ENCODE results near the gene LRFN4.

LRFN4 gene

DNA sequence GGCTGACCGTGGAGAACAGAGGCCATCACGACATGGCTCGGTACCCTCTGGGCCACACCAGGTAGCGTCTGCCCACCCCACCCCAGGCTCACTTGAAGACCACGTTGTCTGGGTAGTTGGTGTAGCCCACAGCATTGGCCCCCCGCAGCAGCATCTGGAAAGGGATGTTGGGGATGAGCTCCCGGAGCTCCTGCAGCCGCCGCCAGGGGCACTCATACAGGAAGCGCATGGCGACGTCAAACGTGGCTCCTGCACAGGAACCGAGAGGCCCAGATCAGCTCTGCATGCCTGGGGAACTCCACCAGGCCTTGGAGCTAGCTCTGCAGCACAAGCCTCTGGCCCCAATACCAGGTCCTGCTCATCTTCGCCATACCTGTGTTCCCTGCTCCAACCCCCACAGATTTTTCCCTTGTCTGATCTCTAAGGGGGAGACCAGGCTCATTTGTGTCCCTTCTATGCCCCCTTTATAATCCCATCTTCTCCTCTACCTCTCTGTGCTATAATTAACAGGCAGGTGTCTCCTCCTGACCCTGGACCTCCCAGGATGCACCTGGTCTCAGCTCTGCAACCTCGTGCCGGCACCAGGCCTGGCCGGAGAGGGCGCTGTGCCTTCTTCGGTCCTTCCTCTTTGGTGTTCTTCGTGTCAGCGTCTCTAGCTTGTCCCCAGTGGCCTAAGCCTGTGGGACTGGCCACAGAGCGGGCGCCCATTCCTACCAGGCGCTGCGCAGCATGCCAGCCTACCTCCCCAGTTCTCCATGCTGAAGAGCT is 5.0 kb upstream of the LRFN4 start:
- Mint-ChIP-seq H3K9me3 (no peaks in the 10 kb centered on the region), H3K27ac (peak overlapping the region in 1 of 2 donors; percentile 37), H3K4me3 (peak overlapping the region; percentile 3 to 4), H3K27me3 (no peaks in the 10 kb centered on the region), H3K4me1 (peaks cover 20% of the 10 kb centered on the region)
- DNase-seq: no peak
- no peak for ATAC-seq

DNA sequence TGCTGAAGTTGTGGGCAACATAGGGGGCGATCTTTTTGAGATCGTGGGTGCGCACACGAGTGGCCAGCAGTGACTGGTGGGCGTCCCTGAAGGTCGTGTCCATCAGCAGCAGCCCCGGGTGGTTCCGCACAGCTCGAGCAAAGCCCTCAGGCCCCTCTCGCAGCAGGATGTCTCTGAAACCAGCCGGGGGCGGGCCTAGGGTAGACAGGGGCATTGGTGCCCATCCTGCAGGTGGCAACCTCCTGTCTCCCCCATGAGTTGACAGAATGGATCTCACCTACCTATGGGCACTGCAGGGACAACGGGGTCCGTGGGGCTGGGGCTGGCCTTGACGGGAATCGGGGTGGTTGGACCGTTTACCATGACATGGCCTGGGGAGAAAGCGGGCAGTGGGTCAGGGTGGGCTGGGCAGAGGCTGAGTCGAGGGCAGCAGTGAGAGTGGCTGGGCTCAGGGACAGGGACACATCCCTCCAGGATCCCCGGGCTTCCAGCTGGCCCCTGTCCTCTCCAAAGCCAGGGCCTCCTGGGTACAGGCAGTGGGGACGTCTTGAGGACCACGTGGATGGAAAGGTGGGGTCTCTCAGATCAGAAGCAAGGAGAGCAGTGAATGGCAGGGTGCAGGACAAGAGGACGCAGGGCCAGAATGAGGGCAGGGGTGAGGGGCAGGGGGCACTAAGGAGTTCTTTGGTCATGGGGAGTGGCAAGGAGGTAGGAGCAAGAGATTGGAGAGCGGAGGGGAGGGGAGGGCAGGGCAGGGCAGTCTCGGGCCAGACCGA is 4.2 kb upstream of the LRFN4 start:
- H3K9me3 Mint-ChIP-seq: no peaks in the 10 kb centered on the region
- no peaks in the 10 kb centered on the region for H3K27me3 Mint-ChIP-seq
- peak overlapping the region in 1 of 2 donors; percentile 7 for H3K27ac Mint-ChIP-seq
- H3K4me3 Mint-ChIP-seq: no peak overlapping the region
- DNase-seq (no peak), ATAC-seq (no peak)
- peaks cover 23% of the 10 kb centered on the region for H3K4me1 Mint-ChIP-seq

DNA sequence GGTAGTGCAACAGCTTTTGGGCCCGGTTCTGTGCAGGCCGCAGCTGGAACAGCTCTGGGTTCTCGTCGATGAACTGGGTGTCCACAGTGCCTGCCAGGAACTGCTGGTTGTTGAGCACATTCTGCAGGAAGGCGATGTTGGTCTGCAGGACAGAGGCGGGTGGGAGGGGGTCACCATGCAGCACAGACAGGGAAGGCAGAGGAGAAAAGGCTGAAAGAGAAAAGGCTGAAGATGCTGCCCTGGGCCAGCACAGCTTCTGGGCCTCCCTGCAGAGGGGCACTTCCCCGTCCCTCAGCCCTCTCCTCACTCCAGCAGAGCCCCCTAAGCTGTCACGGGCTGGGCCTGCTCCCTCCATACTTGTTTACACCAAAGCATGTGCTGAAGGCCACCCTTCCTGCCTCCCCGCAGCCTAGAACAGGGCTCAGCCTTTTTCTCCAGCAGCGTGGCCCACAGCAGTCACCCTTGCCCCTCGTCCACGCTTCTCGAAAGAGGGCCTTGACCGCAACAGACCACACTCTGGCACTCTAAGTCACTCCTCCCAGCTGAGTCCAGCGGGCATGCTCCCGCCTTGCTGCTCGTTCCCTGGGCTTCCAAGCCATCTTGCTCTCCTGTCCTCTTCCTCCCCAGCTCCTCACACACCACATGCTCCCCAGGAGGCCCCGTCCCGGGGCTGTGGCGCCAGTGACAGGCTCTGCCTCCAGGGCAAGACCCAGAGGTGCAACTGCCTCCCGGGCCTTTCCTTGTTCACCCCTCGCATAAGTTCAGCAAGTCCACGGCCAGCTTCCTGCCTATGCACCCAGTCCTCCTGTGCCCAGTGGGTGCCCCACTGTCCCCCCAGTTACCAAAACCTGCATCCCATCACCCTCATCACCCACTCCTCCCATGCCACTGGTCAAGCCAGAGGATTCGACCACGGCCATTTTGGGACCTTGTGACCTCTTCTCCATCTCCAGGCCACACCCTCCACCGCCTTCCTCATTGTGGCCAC is 3.3 kb upstream of the LRFN4 start:
- Mint-ChIP-seq H3K27ac (no peak overlapping the region), H3K4me3 (no peak overlapping the region)

DNA sequence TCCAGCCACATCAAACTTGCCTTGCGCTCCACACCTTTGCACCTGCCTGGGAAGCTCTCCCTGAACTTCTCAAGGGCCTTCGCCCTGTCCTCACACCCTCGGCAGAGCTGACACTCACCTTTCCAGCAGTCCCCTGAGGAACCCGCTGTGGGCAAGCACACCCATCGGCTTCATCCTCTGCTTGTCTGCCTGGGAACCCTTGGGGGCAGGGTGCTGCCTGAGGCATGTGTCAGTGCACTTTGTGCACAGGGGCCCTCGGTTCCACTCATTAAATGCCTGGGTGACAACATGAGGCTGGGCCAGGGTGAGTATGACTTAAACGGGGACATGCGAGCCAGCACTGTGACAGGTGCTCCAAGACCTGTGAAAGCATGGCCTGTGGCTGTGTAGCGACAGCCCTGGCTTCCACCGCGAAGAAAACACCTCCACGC is 2.6 kb upstream of the LRFN4 start:
- DNase-seq (no peak), ATAC-seq (no peak)
- H3K4me3 Mint-ChIP-seq: no peak overlapping the region
- H3K9me3 Mint-ChIP-seq: no peaks in the 10 kb centered on the region
- peaks cover 30% of the 10 kb centered on the region for H3K4me1 Mint-ChIP-seq
- no peak overlapping the region for H3K27ac Mint-ChIP-seq
- no peaks in the 10 kb centered on the region for H3K27me3 Mint-ChIP-seq

More for the DNA sequence above, 3.3 kb upstream of the LRFN4 start:
- DNase-seq (no peak), ATAC-seq (no peak)
- Mint-ChIP-seq H3K9me3 (no peaks in the 10 kb centered on the region), H3K4me1 (peaks cover 30% of the 10 kb centered on the region), H3K27me3 (no peaks in the 10 kb centered on the region)

DNA sequence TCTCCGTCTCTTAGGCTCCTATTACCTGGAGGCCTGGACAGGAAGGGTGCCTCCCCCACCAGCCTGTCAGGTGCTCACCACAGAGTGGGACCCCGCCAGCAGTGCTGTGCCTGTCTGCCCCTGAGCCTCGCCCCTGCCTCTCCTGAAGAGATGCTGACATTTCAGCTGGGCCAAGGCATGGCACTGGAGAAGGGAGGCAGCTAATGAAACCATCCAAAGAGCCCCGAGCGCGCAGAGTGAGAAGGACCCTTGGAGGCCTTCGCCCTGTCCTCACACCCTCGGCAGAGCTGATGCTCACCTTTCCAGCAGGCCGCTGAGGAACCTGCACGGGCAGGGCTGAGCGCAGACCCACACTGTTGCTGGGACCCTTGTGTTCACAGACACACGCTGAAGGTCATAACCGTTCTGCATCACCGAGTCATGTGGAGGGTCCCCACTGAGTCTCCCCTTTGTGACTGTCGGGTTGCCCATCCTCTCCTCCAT is 2.1 kb upstream of the LRFN4 start:
- ATAC-seq: no peak
- no peaks in the 10 kb centered on the region for H3K27me3 Mint-ChIP-seq
- H3K27ac Mint-ChIP-seq: no peak overlapping the region
- DNase-seq: no peak
- H3K4me3 Mint-ChIP-seq: peak overlapping the region; percentile 94 to 98
- peaks cover 30% of the 10 kb centered on the region for H3K4me1 Mint-ChIP-seq
- H3K9me3 Mint-ChIP-seq: no peaks in the 10 kb centered on the region

DNA sequence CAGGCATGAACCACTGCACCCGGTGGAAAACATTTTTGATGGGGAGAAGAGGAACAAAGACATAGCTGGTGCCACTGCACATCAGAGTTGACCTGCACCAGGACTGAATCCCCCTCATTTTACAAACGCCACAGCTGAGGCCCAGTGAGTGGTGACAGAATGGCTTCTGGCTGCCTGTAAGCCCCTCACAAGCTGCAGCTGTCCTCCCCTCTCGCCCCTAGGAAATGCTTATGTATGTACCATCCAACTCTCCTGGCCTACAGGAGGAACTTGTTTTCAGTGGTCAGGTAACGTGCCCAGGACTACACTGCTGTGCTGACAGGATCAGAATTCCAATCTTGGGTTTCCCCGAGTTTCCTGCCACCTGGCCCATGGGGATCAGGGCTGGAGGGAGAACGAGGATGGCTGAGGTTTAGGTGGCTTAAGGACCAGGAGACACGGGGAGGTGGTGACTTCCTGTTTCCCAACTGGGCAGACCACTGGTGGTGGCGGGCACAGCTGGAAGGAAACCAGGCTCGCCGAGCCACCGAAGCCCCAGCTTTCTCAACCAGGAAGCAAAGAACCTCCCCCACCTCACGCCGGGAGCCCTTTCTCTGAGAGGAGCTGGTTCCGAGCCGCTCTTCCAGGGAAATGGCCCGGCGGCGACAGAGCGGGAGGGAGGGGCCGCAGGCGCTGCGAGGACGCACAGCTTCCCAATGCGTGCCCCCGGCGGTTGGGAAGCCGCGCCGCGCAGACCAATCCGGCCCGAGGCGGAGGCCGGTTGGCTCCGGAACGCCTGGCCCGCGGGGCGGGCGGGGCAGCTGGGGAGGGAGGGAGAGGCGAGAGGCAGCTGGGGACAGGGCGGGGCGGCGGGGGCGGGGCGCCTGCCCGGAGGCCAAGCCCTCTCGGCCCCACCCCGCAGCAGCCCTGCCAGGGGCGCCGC is 1.0 kb upstream of the LRFN4 start:
- Mint-ChIP-seq H3K27ac (peak overlapping the region; percentile 95 to 98), H3K4me1 (peaks cover 30% of the 10 kb centered on the region), H3K4me3 (peak overlapping the region; percentile 94 to 98), H3K9me3 (no peaks in the 10 kb centered on the region), H3K27me3 (no peaks in the 10 kb centered on the region)
- ATAC-seq: peak; percentile 82
- DNase-seq: peak; percentile 78 to 84

DNA sequence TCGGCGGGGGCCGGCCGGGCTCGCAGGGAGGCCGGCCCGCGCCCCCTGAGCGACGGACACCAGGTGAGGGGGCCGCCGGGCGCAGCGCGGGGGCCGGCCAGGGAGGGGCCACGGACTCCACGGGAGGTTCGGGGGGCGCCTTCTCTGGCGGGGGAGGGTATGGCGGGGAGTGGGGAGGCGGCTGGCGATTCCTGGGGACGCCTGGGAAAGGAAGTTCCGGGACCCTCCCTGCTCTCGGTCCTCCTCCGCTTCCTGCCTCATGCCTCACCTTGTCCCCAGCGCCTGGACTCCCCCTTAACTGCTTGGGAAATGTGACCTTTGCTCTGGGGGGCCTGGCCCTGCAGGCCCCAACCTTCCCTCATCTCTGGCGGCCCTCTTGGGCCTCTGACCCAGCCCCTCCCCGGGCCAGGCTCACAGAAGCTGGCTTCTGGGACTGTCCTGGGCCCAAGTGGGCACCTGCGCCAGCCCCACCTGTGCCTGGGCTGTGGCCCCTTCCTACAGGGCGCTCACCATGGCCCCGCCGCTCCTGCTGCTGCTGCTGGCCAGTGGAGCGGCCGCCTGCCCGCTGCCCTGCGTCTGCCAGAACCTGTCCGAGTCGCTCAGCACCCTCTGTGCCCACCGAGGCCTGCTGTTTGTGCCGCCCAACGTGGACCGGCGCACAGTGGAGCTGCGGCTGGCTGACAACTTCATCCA is 516 bp downstream of the LRFN4 start:
- ATAC-seq (no peak), DNase-seq (no peak)
- H3K4me3 Mint-ChIP-seq: peak overlapping the region; percentile 80 to 88
- H3K4me1 Mint-ChIP-seq: peaks cover 17% of the 10 kb centered on the region
- H3K27me3 Mint-ChIP-seq: no peaks in the 10 kb centered on the region
- H3K9me3 Mint-ChIP-seq: no peaks in the 10 kb centered on the region
- peak overlapping the region in 1 of 2 donors; percentile 52 for H3K27ac Mint-ChIP-seq

DNA sequence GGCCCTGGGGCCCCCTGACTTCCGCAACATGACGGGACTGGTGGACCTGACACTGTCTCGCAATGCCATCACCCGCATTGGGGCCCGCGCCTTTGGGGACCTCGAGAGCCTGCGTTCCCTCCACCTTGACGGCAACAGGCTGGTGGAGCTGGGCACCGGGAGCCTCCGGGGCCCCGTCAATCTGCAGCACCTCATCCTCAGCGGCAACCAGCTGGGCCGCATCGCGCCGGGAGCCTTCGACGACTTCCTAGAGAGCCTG is 992 bp downstream of the LRFN4 start:
- peaks cover 17% of the 10 kb centered on the region for H3K4me1 Mint-ChIP-seq
- H3K9me3 Mint-ChIP-seq: no peaks in the 10 kb centered on the region
- ATAC-seq (no peak), DNase-seq (no peak)
- H3K27ac Mint-ChIP-seq: no peak overlapping the region
- H3K4me3 Mint-ChIP-seq: peak overlapping the region; percentile 80 to 88
- H3K27me3 Mint-ChIP-seq: no peaks in the 10 kb centered on the region

DNA sequence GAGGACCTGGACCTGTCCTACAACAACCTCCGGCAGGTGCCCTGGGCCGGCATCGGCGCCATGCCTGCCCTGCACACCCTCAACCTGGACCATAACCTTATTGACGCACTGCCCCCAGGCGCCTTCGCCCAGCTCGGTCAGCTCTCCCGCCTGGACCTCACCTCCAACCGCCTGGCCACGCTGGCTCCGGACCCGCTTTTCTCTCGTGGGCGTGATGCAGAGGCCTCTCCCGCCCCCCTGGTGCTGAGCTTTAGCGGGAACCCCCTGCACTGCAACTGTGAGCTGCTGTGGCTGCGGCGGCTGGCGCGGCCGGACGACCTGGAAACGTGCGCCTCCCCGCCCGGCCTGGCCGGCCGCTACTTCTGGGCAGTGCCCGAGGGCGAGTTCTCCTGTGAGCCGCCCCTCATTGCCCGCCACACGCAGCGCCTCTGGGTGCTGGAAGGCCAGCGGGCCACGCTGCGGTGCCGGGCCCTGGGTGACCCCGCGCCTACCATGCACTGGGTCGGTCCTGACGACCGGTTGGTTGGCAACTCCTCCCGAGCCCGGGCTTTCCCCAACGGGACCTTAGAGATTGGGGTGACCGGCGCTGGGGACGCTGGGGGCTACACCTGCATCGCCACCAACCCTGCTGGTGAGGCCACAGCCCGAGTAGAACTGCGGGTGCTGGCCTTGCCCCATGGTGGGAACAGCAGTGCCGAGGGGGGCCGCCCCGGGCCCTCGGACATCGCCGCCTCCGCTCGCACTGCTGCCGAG is 1.5 kb downstream of the LRFN4 start:
- Mint-ChIP-seq H3K27me3 (no peaks in the 10 kb centered on the region), H3K4me1 (peaks cover 17% of the 10 kb centered on the region), H3K27ac (no peak overlapping the region), H3K4me3 (peak overlapping the region; percentile 80 to 88), H3K9me3 (no peaks in the 10 kb centered on the region)
- no peak for DNase-seq
- ATAC-seq: no peak

DNA sequence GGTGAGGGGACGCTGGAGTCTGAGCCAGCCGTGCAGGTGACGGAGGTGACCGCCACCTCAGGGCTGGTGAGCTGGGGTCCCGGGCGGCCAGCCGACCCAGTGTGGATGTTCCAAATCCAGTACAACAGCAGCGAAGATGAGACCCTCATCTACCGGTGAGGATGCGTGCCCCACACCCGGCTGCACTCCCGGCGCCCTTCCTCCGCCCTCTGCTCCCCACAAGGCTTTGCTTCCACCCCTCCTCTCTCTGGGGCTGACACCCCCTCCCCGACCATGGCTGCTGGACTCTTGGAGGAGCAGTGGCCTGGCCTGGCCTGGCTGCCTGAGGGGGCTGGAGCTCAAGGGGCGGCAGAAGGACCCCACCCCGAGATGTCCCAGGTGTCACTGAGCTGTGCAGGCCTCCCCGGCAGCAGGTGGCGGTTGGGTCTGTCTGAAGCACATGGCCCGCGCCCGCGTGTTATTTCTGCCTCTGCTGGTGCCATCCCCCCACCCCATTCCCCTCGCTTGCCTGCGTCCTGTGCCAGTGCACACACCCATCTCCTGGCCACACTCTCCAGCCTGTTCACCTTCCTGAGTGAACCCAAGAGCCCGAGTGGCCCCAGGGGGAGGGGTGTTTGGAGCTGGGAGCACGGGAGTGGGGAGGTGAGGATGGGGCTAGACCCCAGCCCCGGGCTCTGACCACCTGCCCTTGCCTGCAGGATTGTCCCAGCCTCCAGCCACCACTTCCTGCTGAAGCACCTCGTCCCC is 2.2 kb downstream of the LRFN4 start:
- DNase-seq: no peak
- Mint-ChIP-seq H3K9me3 (no peaks in the 10 kb centered on the region), H3K27ac (no peak overlapping the region), H3K4me3 (no peak overlapping the region), H3K4me1 (peaks cover 17% of the 10 kb centered on the region), H3K27me3 (no peaks in the 10 kb centered on the region)
- no peak for ATAC-seq

DNA sequence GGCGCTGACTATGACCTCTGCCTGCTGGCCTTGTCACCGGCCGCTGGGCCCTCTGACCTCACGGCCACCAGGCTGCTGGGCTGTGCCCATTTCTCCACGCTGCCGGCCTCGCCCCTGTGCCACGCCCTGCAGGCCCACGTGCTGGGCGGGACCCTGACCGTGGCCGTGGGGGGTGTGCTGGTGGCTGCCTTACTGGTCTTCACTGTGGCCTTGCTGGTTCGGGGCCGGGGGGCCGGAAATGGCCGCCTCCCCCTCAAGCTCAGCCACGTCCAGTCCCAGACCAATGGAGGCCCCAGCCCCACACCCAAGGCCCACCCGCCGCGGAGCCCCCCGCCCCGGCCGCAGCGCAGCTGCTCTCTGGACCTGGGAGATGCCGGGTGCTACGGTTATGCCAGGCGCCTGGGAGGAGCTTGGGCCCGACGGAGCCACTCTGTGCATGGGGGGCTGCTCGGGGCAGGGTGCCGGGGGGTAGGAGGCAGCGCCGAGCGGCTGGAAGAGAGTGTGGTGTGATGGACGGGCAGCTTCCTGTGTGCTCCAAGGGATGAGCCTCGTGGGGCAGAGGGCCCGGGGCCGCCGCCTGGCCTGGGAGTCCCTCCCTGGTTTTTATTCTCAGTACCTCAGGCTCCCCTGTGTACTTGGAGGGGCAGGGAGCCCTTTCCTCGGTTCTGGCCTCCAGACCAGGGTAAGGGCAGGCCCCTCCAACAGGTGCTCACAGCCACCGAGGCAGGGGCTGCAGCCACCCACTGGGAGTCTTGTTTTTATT is 3.0 kb downstream of the LRFN4 start:
- DNase-seq (no peak), ATAC-seq (no peak)
- Mint-ChIP-seq H3K27me3 (no peaks in the 10 kb centered on the region), H3K4me1 (peaks cover 17% of the 10 kb centered on the region), H3K27ac (no peak overlapping the region), H3K4me3 (no peak overlapping the region), H3K9me3 (no peaks in the 10 kb centered on the region)

DNA sequence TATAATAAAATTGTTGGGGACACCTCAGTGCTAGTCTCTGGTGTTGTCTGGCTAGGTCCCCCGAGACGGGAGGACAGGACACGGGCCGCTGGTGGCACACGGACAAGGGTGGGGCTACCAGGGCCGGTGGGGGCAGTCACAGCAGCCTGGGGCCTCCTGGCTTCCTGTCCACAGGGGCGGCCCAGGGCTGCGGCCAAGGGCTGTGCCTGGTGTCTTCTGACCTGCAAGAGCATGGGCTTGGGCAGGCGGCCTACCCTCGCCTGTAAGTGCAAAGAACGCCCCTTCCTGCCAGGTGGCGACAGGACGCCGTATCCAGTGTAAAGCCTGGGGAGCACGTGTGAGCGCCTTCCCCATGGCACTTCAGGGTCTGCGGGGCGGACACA is 3.6 kb downstream of the LRFN4 start:
- DNase-seq (no peak), ATAC-seq (no peak)
- no peak overlapping the region for H3K4me3 Mint-ChIP-seq
- no peak overlapping the region for H3K27ac Mint-ChIP-seq
- peaks cover 15% of the 10 kb centered on the region for H3K4me1 Mint-ChIP-seq
- H3K9me3 Mint-ChIP-seq: no peaks in the 10 kb centered on the region
- H3K27me3 Mint-ChIP-seq: no peaks in the 10 kb centered on the region

Measured in stimulated activated naive CD8-positive, alpha-beta T cell treated with anti-CD3 and anti-CD28 coated beads, Interleukin-15, amount 100 ng/mL, for 72 hours (primary cell).